Neuron (in vitro differentiated cells): ENCODE results near the gene URB2.
"Not testable (repeated sequence)": the region's sequence is repeated elsewhere in the genome, so short reads cannot be mapped to it uniquely, and the experiment has no call there.

Experiments used
- H2AFZ ChIP-seq: one replicate; pipeline ENCODE4 v1.6.1; 2013; ENCODE audit warnings: low read depth, mild to moderate bottlenecking, inconsistent platforms, low read length, moderate library complexity
- H3K27me3 ChIP-seq: one replicate; pipeline ENCODE4 v1.6.1; 2013; ENCODE audit warnings: low read length; ENCODE audit not compliant: insufficient read depth
- H3K36me3 ChIP-seq: one replicate; pipeline ENCODE4 v1.6.1; 2013; ENCODE audit warnings: low read length; ENCODE audit not compliant: insufficient read depth
- H3K4me1 ChIP-seq: one replicate; pipeline ENCODE4 v1.6.1; 2013; ENCODE audit warnings: low read length; ENCODE audit not compliant: insufficient read depth
- H3K4me3 ChIP-seq: 2 replicates; pipeline ENCODE4 v1.5.1; 2013; ENCODE audit warnings: mild to moderate bottlenecking, low read length, moderate library complexity
- H3K9me3 ChIP-seq: one replicate; pipeline ENCODE4 v1.6.1; 2013; ENCODE audit warnings: low read length

URB2 gene

DNA sequence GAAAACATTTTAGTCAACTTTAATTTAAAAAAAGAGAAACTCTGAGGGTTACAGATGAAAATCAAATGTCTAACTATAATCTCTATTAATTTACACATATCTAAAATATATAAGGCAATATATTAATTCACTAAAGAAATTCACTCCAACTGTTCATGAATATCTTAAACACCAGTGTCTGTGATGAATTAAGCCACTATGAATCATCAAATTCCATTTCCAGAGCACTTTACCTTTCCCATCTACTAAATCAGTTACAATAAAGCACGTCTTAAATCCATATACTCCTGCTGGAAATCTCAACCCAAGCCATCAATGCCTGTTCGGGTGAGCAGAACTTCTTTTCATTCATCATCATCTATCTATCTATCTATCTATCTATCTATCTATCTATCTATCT is 4.4 kb upstream of the URB2 start:
- peaks cover 10% of the 10 kb centered on the region for H3K4me1 ChIP-seq

DNA sequence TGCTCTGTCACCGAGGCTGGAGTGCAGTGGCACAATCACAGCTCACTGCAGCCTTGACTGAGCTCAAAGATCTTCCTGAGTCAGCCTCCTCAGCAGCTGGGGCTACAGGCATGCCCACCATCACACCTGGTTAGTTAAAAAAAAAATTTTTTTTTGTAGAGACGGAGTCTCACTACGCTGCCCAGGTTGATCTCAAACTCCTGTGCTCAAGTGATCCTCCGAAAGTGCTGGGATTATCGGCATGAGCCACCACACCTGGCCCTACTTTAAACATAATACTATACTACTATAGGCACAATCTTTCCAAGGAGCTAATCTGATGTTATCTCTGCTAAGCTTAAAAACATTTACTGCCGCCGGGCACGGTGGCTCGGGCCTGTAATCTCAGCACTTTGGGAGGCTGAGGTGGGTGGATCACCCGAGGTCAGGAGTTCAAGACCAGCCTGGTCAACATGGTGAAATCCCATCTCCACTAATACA is 3.4 kb upstream of the URB2 start:
- H3K36me3 ChIP-seq, H2AFZ ChIP-seq, H3K4me3 ChIP-seq, H3K9me3 ChIP-seq, H3K27me3 ChIP-seq: not testable (repeated sequence)
- peaks cover 19% of the 10 kb centered on the region for H3K4me1 ChIP-seq

More for the DNA sequence above, 4.4 kb upstream of the URB2 start:
- Histone ChIP-seq H3K36me3 (no peaks in the 10 kb centered on the region), H3K27me3 (no peaks in the 10 kb centered on the region), H3K4me3 (no peak overlapping the region), H2AFZ (no peak overlapping the region), H3K9me3 (no peaks in the 10 kb centered on the region)

DNA sequence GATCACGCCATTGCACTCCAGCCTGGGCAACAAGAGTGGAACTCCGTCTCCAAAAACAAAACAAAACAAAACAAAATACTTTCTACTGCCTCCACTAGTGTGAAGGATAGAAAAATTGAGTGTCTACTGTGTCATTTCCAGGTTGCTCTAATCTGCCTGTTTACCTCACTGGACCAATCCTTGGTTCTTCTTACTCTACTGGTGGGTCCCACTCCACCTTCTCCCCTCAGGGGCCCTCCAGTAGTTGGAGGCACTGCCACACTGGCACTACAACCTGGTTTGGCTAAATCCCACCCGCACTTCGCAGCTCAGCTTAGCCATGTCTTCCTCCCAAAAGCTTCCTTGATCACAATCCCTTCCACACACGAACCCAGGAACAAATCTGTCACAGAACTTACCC is 2.8 kb upstream of the URB2 start:
- no peaks in the 10 kb centered on the region for H3K36me3 ChIP-seq
- no peak overlapping the region for H3K4me3 ChIP-seq
- no peaks in the 10 kb centered on the region for H3K9me3 ChIP-seq
- H3K27me3 ChIP-seq: no peaks in the 10 kb centered on the region
- H3K4me1 ChIP-seq: peaks cover 19% of the 10 kb centered on the region
- H2AFZ ChIP-seq: no peak overlapping the region

DNA sequence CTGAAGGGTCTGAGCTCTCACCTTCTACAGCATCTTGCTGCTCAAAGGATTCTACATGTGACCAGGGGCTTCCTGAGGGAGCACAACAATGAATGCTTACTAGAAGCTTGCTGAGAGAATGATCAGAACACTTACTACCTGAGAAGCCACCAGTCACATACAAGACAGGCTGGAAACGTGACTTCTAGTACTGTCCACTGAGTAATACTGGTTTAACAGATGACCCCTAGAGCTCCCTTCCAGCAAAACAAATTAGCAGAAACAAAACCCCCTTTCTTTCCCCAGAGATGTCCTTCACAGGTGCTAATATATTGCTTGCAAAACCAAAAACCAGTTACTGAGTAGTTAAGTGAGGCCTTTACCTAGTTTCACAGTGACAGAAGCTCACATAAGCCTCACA is 2.2 kb upstream of the URB2 start:
- Histone ChIP-seq H3K9me3 (no peaks in the 10 kb centered on the region), H3K4me3 (no peak overlapping the region), H3K4me1 (peaks cover 19% of the 10 kb centered on the region), H3K36me3 (no peaks in the 10 kb centered on the region), H2AFZ (no peak overlapping the region), H3K27me3 (no peaks in the 10 kb centered on the region)

GRCh38 chr1:229624521-229625070 is 1.5 kb upstream of the URB2 start:
- Histone ChIP-seq H3K4me1 (peaks cover 19% of the 10 kb centered on the region), H3K27me3 (no peaks in the 10 kb centered on the region), H3K9me3 (no peaks in the 10 kb centered on the region), H3K36me3 (no peaks in the 10 kb centered on the region), H2AFZ (no peak overlapping the region), H3K4me3 (peak overlapping the region; percentile 93)

DNA sequence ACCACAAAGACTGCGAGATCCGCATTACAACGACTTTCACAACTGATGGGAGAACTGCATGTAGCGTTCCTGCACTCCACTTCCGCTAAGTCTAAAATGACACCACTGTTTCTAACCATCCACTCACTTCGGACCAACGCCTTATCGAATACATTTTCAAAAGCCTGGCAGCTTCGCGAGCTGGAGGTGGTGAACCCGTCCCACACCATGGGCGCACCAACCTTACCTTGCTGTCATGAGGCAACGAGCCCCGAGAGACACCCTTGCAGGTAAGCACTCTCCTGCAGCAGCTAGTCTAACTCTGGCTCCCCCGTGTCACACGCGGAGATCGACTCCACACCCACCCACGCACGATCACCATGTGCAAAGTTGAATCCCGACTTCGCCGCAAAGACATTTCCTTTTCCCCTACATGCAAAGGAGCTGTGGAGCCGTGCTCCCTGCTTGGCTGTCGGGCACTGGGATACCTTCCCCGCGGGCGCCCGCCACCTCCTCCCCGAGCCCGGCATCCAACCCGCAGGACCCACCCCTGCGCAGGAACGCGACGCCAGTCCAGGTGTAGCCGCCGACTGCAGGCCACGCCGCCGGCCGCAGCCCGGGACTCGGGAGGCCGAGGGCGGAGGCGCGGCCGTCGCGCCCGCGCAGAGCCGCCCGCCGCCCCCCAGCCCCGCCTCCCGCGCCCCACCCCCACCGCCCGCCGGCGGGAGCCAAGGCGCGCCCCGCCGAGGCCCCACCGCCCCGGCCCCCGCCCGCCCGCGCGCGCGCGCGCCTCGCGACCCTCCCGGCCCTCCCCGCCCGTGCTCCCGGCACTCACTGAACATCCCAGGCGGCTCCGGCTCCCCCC is 754 bp upstream of the URB2 start:
- Histone ChIP-seq H3K36me3 (peaks cover 5% of the 10 kb centered on the region), H3K4me3 (peak overlapping the region; percentile 93), H3K9me3 (no peaks in the 10 kb centered on the region), H3K4me1 (peaks cover 19% of the 10 kb centered on the region), H2AFZ (peak overlapping the region; percentile 70), H3K27me3 (no peaks in the 10 kb centered on the region)

DNA sequence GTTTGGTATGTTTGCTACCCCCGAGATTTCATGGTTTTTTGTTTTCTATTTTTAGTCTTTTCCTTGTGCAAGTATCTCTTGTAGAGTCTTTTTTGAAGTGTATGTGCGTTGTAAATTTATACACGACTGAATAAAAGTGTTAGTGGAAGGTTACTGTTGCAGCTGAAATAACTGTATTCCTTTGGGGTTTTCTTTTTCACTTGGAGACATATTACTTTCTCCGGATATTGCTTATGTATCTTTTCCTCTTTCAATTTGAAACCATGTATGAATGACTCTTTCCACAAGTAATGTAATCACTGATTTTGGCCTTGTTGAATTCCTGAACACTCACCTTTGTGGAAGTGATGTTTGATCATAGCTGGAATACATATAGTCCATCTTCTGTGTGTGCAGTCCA is 956 bp downstream of the URB2 start:
- Histone ChIP-seq H3K27me3 (no peaks in the 10 kb centered on the region), H2AFZ (peak overlapping the region; percentile 70), H3K36me3 (peaks cover 10% of the 10 kb centered on the region), H3K4me1 (peaks cover 19% of the 10 kb centered on the region), H3K9me3 (no peaks in the 10 kb centered on the region), H3K4me3 (peak overlapping the region; percentile 75)

GRCh38 chr1:229629261-229629660 is 3.2 kb downstream of the URB2 start:
- Histone ChIP-seq H3K27me3 (no peaks in the 10 kb centered on the region), H2AFZ (no peak overlapping the region), H3K9me3 (no peaks in the 10 kb centered on the region), H3K4me1 (peaks cover 17% of the 10 kb centered on the region), H3K4me3 (no peak overlapping the region), H3K36me3 (peaks cover 19% of the 10 kb centered on the region)

DNA sequence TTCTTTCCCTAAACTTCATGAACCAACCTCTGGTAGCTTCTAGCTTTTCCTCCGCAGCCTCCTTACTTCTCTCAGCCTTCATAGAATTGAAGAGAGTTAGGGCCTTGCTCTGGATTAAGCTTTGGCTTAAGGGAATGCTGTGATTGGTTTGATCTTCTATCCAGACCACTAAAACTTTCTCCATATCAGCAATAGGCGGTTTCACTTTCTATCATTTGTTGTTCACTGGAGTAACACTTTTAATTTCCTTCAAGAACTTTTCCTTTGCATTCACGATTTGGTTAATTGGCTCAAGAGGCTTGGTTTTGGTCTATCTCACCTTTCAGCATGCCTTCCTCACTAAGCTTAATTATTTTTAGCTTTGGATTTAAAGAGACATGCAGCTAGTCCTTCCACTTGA is 5.1 kb downstream of the URB2 start:
- Histone ChIP-seq H3K4me3 (no peak overlapping the region), H3K36me3 (peaks cover 38% of the 10 kb centered on the region), H3K27me3 (no peaks in the 10 kb centered on the region), H2AFZ (no peak overlapping the region), H3K4me1 (peaks cover 10% of the 10 kb centered on the region), H3K9me3 (no peaks in the 10 kb centered on the region)

DNA sequence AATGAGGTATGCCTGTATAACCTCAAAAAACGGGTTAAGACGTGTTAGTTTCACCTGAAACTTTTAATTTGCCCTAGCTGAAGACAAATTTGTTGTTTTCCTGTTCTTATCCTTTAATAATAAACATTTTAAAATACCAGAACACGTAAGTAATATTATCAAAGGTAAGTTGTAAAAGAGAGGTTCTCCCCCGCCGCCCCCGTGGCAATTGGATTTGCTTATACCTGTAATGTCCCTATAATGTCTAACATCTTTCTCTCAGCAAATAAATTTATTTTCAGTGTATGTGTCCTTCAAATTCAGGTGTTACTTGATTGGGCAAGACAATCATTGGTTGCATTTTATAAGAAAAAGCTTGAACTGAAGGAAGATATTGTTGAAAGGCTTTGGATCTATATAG is 5.9 kb downstream of the URB2 start:
- no peak overlapping the region for H2AFZ ChIP-seq
- peaks cover 46% of the 10 kb centered on the region for H3K36me3 ChIP-seq
- no peaks in the 10 kb centered on the region for H3K9me3 ChIP-seq
- H3K27me3 ChIP-seq: no peaks in the 10 kb centered on the region
- H3K4me3 ChIP-seq: no peak overlapping the region
- peaks cover 6% of the 10 kb centered on the region for H3K4me1 ChIP-seq

DNA sequence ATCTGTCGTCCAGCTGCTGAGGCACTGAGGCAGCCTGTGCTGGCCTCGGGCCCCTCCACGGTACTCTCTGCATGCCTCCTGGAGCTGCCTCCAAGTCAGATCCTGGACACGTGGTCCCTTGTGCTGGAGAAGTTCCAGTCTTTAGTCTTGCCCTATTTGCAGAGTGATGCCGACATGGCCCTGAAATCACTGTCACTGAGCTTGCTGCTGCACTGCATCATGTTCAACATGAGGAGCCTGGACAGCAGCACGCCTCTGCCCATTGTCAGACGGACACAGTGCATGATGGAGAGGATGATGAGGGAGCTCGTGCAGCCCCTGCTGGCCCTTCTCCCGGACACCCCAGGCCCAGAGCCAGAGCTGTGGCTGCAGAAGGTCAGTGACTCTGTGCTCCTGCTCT is 10.0 kb downstream of the URB2 start:
- H2AFZ ChIP-seq: no peak overlapping the region
- peaks cover 61% of the 10 kb centered on the region for H3K36me3 ChIP-seq
- no peaks in the 10 kb centered on the region for H3K9me3 ChIP-seq
- H3K27me3 ChIP-seq: no peaks in the 10 kb centered on the region
- no peaks in the 10 kb centered on the region for H3K4me1 ChIP-seq
- H3K4me3 ChIP-seq: no peak overlapping the region

- H3K4me1 ChIP-seq: no peaks in the 10 kb centered on the region
- H3K9me3 ChIP-seq: no peaks in the 10 kb centered on the region
- no peaks in the 10 kb centered on the region for H3K27me3 ChIP-seq
- H3K36me3 ChIP-seq: peaks cover 58% of the 10 kb centered on the region
- no peak overlapping the region for H2AFZ ChIP-seq
- no peak overlapping the region for H3K4me3 ChIP-seq
Measured at GRCh38 chr1:229637746-229638145, 11.7 kb downstream of the URB2 start.

GRCh38 chr1:229640455-229640854 is 14.4 kb downstream of the URB2 start:
- H3K4me1 ChIP-seq: no peaks in the 10 kb centered on the region
- no peaks in the 10 kb centered on the region for H3K27me3 ChIP-seq
- H3K36me3 ChIP-seq: peaks cover 60% of the 10 kb centered on the region
- H3K4me3 ChIP-seq: no peak overlapping the region
- H3K9me3 ChIP-seq: no peaks in the 10 kb centered on the region
- no peak overlapping the region for H2AFZ ChIP-seq
